ENCODE measurements around the gene TEX28. TPM values are rescaled to one million over a fixed set of nuclear protein-coding genes. Genes with fewer than 3 reads are reported as not detected.

Gene TEX28
- total and polyA plus RNA-seq, 2 experiments from 2014 or later = not detected

- no peak overlapping the region for H3K27ac Mint-ChIP-seq
These were observed 17.2 kb upstream of the TEX28 start for GRCh38 chrX:154312116-154312515.

More at GRCh38 chrX:154312116-154312515, 17.2 kb upstream of the TEX28 start:
- Mint-ChIP-seq H3K4me1 (peaks cover 7% of the 10 kb centered on the region; the same call in 2 of the 3 replicates), H3K36me3 (ENCODE audit: low read depth) (no peaks in the 10 kb centered on the region), H3K9me3 (no peaks in the 10 kb centered on the region; the same call in 2 of the 3 replicates), H3K27me3 (ENCODE audit: insufficient read depth, low read depth, poor library complexity) (peaks cover 4% of the 10 kb centered on the region), H3K4me3 (no peak overlapping the region)
- no peaks in the 10 kb centered on the region for H3K27me3 ChIP-seq (ENCODE audit: insufficient read depth)
- no peaks in the 10 kb centered on the region for H3K79me2 ChIP-seq (replicated peaks; ENCODE audit: insufficient read depth)
- no peak overlapping the region for H3K27ac ChIP-seq (ENCODE audit: low read depth)
- no peaks in the 10 kb centered on the region for H3K36me3 ChIP-seq (ENCODE audit: insufficient read depth)
- no peaks in the 10 kb centered on the region for H3F3A ChIP-seq (replicated peaks; ENCODE audit: low read depth)
- H3K4me3 ChIP-seq = no peak overlapping the region
- no peak overlapping the region for H2AFZ ChIP-seq
- ATAC-seq = no peak
- H3K4me1 ChIP-seq (ENCODE audit: insufficient read depth) = no peaks in the 10 kb centered on the region
- no peaks in the 10 kb centered on the region for H3K9me2 ChIP-seq (ENCODE audit: insufficient read depth)
- no peaks in the 10 kb centered on the region for H4K20me1 ChIP-seq (replicated peaks; ENCODE audit: insufficient read depth)
- TF ChIP-seq CREB1 (CRISPR knock-in tag; IDR thresholded peaks at IDR 0.05; ENCODE audit: low read depth) = no peak
- no peak for TF ChIP-seq ZNF114 (CRISPR knock-in tag; IDR thresholded peaks at IDR 0.05)
- TF ChIP-seq ZNF331 (CRISPR knock-in tag; IDR thresholded peaks at IDR 0.05; ENCODE audit: low read depth) = no peak
- TF ChIP-seq EZH2phosphoT487 (IDR thresholded peaks at IDR 0.05; ENCODE audit: unreplicated experiment) = no peak
- TF ChIP-seq, protein P1, sequence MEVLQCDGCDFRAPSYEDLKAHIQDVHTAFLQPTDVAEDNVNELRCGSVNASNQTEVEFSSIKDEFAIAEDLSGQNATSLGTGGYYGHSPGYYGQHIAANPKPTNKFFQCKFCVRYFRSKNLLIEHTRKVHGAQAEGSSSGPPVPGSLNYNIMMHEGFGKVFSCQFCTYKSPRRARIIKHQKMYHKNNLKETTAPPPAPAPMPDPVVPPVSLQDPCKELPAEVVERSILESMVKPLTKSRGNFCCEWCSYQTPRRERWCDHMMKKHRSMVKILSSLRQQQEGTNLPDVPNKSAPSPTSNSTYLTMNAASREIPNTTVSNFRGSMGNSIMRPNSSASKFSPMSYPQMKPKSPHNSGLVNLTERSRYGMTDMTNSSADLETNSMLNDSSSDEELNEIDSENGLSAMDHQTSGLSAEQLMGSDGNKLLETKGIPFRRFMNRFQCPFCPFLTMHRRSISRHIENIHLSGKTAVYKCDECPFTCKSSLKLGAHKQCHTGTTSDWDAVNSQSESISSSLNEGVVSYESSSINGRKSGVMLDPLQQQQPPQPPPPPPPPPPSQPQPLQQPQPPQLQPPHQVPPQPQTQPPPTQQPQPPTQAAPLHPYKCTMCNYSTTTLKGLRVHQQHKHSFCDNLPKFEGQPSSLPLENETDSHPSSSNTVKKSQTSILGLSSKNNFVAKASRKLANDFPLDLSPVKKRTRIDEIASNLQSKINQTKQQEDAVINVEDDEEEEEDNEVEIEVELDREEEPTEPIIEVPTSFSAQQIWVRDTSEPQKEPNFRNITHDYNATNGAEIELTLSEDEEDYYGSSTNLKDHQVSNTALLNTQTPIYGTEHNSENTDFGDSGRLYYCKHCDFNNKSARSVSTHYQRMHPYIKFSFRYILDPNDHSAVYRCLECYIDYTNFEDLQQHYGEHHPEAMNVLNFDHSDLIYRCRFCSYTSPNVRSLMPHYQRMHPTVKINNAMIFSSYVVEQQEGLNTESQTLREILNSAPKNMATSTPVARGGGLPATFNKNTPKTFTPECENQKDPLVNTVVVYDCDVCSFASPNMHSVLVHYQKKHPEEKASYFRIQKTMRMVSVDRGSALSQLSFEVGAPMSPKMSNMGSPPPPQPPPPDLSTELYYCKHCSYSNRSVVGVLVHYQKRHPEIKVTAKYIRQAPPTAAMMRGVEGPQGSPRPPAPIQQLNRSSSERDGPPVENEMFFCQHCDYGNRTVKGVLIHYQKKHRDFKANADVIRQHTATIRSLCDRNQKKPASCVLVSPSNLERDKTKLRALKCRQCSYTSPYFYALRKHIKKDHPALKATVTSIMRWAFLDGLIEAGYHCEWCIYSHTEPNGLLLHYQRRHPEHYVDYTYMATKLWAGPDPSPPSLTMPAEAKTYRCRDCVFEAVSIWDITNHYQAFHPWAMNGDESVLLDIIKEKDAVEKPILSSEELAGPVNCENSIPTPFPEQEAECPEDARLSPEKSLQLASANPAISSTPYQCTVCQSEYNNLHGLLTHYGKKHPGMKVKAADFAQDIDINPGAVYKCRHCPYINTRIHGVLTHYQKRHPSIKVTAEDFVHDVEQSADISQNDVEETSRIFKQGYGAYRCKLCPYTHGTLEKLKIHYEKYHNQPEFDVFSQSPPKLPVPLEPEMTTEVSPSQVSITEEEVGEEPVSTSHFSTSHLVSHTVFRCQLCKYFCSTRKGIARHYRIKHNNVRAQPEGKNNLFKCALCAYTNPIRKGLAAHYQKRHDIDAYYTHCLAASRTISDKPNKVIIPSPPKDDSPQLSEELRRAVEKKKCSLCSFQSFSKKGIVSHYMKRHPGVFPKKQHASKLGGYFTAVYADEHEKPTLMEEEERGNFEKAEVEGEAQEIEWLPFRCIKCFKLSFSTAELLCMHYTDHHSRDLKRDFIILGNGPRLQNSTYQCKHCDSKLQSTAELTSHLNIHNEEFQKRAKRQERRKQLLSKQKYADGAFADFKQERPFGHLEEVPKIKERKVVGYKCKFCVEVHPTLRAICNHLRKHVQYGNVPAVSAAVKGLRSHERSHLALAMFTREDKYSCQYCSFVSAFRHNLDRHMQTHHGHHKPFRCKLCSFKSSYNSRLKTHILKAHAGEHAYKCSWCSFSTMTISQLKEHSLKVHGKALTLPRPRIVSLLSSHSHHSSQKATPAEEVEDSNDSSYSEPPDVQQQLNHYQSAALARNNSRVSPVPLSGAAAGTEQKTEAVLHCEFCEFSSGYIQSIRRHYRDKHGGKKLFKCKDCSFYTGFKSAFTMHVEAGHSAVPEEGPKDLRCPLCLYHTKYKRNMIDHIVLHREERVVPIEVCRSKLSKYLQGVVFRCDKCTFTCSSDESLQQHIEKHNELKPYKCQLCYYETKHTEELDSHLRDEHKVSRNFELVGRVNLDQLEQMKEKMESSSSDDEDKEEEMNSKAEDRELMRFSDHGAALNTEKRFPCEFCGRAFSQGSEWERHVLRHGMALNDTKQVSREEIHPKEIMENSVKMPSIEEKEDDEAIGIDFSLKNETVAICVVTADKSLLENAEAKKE (CRISPR knock-in tag; IDR thresholded peaks at IDR 0.05) = no peak
- TF ChIP-seq POLR2AphosphoS5 (IDR thresholded peaks at IDR 0.05; ENCODE audit: low read depth) = no peak
- no peak for TF ChIP-seq JUNB (IDR thresholded peaks at IDR 0.05; ENCODE audit: unreplicated experiment)
- no peak for TF ChIP-seq STAT1 (IDR thresholded peaks at IDR 0.05; ENCODE audit: unreplicated experiment)
- TF ChIP-seq, protein P2, sequence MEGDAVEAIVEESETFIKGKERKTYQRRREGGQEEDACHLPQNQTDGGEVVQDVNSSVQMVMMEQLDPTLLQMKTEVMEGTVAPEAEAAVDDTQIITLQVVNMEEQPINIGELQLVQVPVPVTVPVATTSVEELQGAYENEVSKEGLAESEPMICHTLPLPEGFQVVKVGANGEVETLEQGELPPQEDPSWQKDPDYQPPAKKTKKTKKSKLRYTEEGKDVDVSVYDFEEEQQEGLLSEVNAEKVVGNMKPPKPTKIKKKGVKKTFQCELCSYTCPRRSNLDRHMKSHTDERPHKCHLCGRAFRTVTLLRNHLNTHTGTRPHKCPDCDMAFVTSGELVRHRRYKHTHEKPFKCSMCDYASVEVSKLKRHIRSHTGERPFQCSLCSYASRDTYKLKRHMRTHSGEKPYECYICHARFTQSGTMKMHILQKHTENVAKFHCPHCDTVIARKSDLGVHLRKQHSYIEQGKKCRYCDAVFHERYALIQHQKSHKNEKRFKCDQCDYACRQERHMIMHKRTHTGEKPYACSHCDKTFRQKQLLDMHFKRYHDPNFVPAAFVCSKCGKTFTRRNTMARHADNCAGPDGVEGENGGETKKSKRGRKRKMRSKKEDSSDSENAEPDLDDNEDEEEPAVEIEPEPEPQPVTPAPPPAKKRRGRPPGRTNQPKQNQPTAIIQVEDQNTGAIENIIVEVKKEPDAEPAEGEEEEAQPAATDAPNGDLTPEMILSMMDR (conservative IDR thresholded peaks at IDR 0.05; ENCODE audit: low read depth in 2 of 2) = no peak
- H3K4me2 ChIP-seq = no peak overlapping the region
- no peak for DNase-seq (ENCODE audit: low spot score)
